ENCODE data around the gene TXNL1.

DNA sequence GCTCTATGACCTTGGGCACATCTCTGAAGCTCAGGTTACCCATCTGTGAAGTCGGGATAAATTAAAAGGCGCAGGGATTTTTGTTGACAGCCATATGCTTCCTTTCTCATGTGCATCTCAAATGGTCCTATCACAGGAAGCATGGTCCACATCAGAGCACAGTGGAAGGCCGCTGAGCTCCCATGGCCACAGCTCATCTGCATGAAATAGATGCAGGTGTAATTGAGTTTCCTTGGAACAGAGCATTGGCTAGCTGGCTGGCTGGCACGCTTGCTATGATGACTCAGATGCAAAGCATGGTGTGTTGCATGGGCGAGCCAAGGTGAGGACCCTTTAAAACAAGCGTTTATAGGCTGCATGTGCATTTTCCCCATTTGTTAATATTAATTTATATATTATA, 79.3 kb downstream of the TXNL1 start:
- TF ChIP-seq SUZ12 (IDR thresholded peaks at IDR 0.05; ENCODE audit: extremely low read depth, insufficient read depth, insufficient read length) (no peak), ZNF274 (IDR thresholded peaks at IDR 0.05; ENCODE audit: low read depth, low read length) (no peak), YY1 (IDR thresholded peaks at IDR 0.05; ENCODE audit: insufficient read depth, insufficient read length) (no peak)
